HG03103 (cell line): ENCODE measurements around the gene CNPY3.

Experiments
- ATAC-seq: cut with Tn5 transposase; IDR thresholded peaks from one replicate; pipeline ENCODE4 v1.9.1; 2021; ENCODE audit warnings: low read depth; ENCODE audit not compliant: unreplicated experiment

CNPY3 gene

DNA sequence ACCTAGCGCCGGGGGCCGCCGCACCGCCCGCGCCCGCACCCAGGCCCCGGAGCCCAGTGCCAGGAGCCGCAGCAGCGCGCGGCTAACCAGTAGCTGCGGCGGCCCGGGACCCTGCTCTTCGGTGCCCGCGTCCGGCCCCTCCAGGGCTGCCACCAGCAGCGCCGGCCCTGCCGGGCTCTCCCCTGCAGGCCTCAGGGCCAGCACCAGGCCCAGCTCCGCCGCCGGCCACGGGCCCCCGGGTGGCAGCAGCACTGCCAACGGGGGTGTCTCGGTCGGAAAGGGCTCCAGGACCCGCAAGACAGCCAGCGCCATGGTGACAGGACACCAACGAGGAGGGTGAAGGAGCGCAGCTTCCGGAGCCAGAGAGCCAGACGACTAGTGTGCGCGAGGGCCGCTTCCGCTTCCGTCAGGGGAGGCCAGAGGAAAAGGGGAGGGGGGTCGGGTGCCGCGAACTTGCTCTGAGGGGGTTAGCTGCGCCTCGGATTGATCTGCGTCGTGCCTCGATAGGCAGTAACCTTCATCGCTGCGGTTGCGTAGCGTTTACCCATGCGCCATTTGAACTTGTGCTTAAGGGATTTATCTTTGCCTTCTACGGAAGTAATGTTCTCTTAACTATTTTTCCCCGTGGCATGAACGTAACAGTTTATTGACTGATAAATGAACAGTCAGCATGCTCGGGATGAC is 49.7 kb downstream of the CNPY3 start, which contains the start of gene PEX6:
Gene PEX6, minus strand, starts transcription at position 343 of the 684 bp plus-strand sequence. Its CDS starts 31 bp downstream, at position 312.
- ATAC-seq, result peak; percentile 84

DNA sequence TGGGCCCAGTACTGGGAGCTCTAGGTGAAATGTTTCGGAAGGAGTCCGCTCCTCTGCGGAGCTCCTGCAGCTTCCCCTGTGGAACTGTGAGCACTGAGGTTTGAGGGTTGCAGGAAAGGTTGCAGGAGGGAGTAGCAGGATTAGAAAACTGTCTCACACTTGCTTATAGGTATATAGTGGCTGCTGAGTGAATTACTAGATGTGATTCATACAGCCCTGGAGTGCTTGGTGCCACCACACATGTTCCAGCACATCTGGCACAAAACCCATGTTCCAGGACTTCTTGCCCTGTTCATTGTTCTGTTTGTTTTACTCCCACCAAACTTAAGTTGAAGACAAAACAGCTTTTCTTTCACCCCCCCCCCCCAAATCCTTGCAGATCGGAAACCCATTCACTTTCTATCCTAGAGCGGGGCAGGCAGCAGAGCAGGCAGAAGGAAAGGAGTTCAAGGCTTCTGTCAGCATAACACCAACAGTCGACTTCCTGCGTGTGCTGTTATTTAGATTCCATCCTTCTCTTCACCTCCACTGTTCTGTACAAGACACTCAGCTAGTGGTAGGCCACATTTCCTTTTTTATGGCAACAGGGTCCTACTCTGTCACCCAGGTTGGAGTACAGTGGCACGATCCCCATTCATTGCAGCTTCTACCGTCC is 50.4 kb downstream of the CNPY3 start:
- ATAC-seq, result no peak

- no peak for ATAC-seq
Observed at GRCh38 chr6:42981836-42982235, 52.6 kb downstream of the CNPY3 start.

- ATAC-seq, result peak; percentile 86
Observed at GRCh38 chr6:42984001-42984923, 55.0 kb downstream of the CNPY3 start, which contains the start of gene PPP2R5D. Gene PPP2R5D (plus strand): TSS chr6:42984570. CDS start chr6:42984678, 108 bp downstream.

DNA sequence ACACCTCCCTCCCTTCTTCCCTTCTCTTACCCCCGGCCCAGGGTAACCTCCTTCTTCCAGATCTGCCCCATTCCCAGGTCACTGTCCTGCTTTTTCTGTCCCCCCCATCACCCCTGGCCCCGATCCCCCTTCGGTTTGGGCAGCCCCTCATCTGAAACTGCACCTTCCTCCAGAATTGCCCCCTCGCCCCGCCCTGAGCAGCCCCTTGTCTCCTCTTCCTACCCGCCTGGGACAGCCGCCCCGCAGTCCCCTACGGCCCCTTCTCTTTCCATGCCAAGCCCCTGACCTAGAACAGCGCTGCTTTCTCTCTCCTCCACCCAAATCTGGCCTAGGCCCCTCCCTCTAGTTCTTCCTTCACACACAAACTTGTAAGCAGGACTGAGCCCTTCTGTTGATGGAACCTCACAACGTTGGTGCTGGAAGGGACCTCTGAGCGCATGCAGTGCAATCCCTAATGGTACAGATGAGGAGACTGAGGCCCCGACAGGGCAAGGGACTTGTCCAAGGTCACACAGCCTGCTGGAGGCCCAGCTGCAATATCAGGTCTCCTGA is 55.7 kb downstream of the CNPY3 start:
- ATAC-seq, result no peak

GRCh38 chr6:42987533-42988451 is 58.5 kb downstream of the CNPY3 start:
- ATAC-seq, result no peak

GRCh38 chr6:42988486-42989020 is 59.3 kb downstream of the CNPY3 start:
- no peak for ATAC-seq
